Measurements from ENCODE around the gene ODC1.

ODC1 gene

DNA sequence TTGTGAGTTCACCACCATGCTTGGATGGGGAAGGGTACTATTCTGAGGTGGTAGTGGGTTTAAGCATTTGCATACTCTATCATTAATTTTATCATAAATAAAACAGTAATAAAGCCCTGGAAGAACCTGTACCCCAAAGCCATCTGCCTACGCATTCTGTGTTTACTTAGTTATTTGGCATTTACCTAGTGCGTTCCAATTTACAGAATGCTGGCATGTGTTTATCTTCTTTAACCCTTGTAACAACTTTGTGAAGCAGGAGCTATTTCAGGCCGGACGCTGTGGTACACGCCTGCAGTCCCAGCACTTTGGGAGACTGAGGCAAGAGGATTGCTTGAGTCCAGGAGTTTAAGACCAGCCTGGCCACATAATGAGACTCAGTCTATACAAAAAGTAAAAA lies 17.8 kb upstream of the ODC1 start:
- no peaks in the 10 kb centered on the region for H3K4me1 ChIP-seq (ENCODE audit: control insufficient read depth, insufficient read depth, low read depth, low read length)
- H2BK15ac ChIP-seq (ENCODE audit: low read depth, poor library complexity, severe bottlenecking) = no peak overlapping the region
- no peak overlapping the region for H2AK5ac ChIP-seq (ENCODE audit: low read length, severe bottlenecking)
- no peak overlapping the region for H3K27ac ChIP-seq (ENCODE audit: low read length, poor library complexity, severe bottlenecking)
- no peaks in the 10 kb centered on the region for H3K36me3 ChIP-seq (ENCODE audit: control insufficient read depth in 1 of 2, insufficient read depth in 2 of 2, low read depth in 1 of 2, low read length in 2 of 2)
- H3K9ac ChIP-seq (ENCODE audit: low read length) = no peak overlapping the region
- H2BK5ac ChIP-seq (ENCODE audit: low read depth, low read length, poor library complexity, severe bottlenecking) = no peak overlapping the region
- no peak overlapping the region for H2BK12ac ChIP-seq (ENCODE audit: low read length in 2 of 2)
- no peak for DNase-seq
- H3K18ac ChIP-seq (ENCODE audit: low read depth in 1 of 2, low read length in 2 of 2) = no peak overlapping the region
- no peak overlapping the region for H2AFZ ChIP-seq (ENCODE audit: low read depth, low read length)
- 93% methylated on average over 5 of the region's 5 CpGs for WGBS
- no peak overlapping the region for H3K4ac ChIP-seq (ENCODE audit: low read depth in 1 of 2, low read length in 2 of 2)
- no peak overlapping the region for H3K14ac ChIP-seq (ENCODE audit: low read length in 2 of 2)
- no peak overlapping the region for H3K23ac ChIP-seq (ENCODE audit: low read length in 2 of 2)
- H4K91ac ChIP-seq (ENCODE audit: low read length) = no peak overlapping the region
- H3K4me2 ChIP-seq (ENCODE audit: low read length, poor library complexity, severe bottlenecking) = no peak overlapping the region
- peaks cover 8 to 46% of the 10 kb centered on the region in 2 experiments for H3K27me3 ChIP-seq (ENCODE audit: control insufficient read depth in 1 of 2, insufficient read depth in 1 of 2, low read length in 2 of 2)
- no peaks in the 10 kb centered on the region for H3K79me1 ChIP-seq (replicated peaks; ENCODE audit: low read length, poor library complexity, severe bottlenecking)
- H3K4me3 ChIP-seq (ENCODE audit: insufficient read depth in 1 of 2, low read depth in 1 of 2, low read length in 2 of 2) = no peak overlapping the region
- H2BK120ac ChIP-seq (ENCODE audit: low read depth, low read length) = no peak overlapping the region
- no peak overlapping the region for H4K8ac ChIP-seq (ENCODE audit: low read length)
- H3K9me3 ChIP-seq (ENCODE audit: control insufficient read depth, low read length) = no peaks in the 10 kb centered on the region

- H3K79me1 ChIP-seq (replicated peaks; ENCODE audit: low read length, poor library complexity, severe bottlenecking) = no peaks in the 10 kb centered on the region
- no peaks in the 10 kb centered on the region for H3K4me1 ChIP-seq (ENCODE audit: control insufficient read depth, insufficient read depth, low read depth, low read length)
- H3K14ac ChIP-seq (ENCODE audit: low read length in 2 of 2) = peak overlapping the region in 1 of 2 experiments; percentile 31
- no peak overlapping the region for H3K18ac ChIP-seq (ENCODE audit: low read depth in 1 of 2, low read length in 2 of 2)
- no peak overlapping the region for H2AK5ac ChIP-seq (ENCODE audit: low read length, severe bottlenecking)
- H3K9me3 ChIP-seq (ENCODE audit: control insufficient read depth, low read length) = no peaks in the 10 kb centered on the region
- no peak overlapping the region for H3K4me3 ChIP-seq (ENCODE audit: insufficient read depth in 1 of 2, low read depth in 1 of 2, low read length in 2 of 2)
- no peak overlapping the region for H4K8ac ChIP-seq (ENCODE audit: low read length)
- no peak overlapping the region for H2BK5ac ChIP-seq (ENCODE audit: low read depth, low read length, poor library complexity, severe bottlenecking)
- H3K36me3 ChIP-seq (ENCODE audit: control insufficient read depth in 1 of 2, insufficient read depth in 2 of 2, low read depth in 1 of 2, low read length in 2 of 2) = no peaks in the 10 kb centered on the region
- H3K9ac ChIP-seq (ENCODE audit: low read length) = no peak overlapping the region
- H3K27ac ChIP-seq (ENCODE audit: low read length, poor library complexity, severe bottlenecking) = no peak overlapping the region
- H4K91ac ChIP-seq (ENCODE audit: low read length) = no peak overlapping the region
- no peak overlapping the region for H3K23ac ChIP-seq (ENCODE audit: low read length in 2 of 2)
- H2AFZ ChIP-seq (ENCODE audit: low read depth, low read length) = no peak overlapping the region
- H3K4ac ChIP-seq (ENCODE audit: low read depth in 1 of 2, low read length in 2 of 2) = no peak overlapping the region
- H3K27me3 ChIP-seq (ENCODE audit: control insufficient read depth in 1 of 2, insufficient read depth in 1 of 2, low read length in 2 of 2) = peaks cover 12 to 34% of the 10 kb centered on the region in 2 experiments
- no peak overlapping the region for H2BK120ac ChIP-seq (ENCODE audit: low read depth, low read length)
- H2BK15ac ChIP-seq (ENCODE audit: low read depth, poor library complexity, severe bottlenecking) = no peak overlapping the region
- WGBS = 64% methylated on average over 15 of the region's 15 CpGs
- no peak overlapping the region for H3K4me2 ChIP-seq (ENCODE audit: low read length, poor library complexity, severe bottlenecking)
- no peak overlapping the region for H2BK12ac ChIP-seq (ENCODE audit: low read length in 2 of 2)
- DNase-seq = no peak
Observed at GRCh38 chr2:10462178-10463083, 14.3 kb upstream of the ODC1 start.

GRCh38 chr2:10460366-10460796 lies 12.3 kb upstream of the ODC1 start:
- no peak overlapping the region for H3K23ac ChIP-seq (ENCODE audit: low read length in 2 of 2)
- H2BK12ac ChIP-seq (ENCODE audit: low read length in 2 of 2) = no peak overlapping the region
- no peak overlapping the region for H2BK15ac ChIP-seq (ENCODE audit: low read depth, poor library complexity, severe bottlenecking)
- no peak overlapping the region for H2BK5ac ChIP-seq (ENCODE audit: low read depth, low read length, poor library complexity, severe bottlenecking)
- no peaks in the 10 kb centered on the region for H3K4me1 ChIP-seq (ENCODE audit: control insufficient read depth, insufficient read depth, low read depth, low read length)
- H3K4me3 ChIP-seq (ENCODE audit: insufficient read depth in 1 of 2, low read depth in 1 of 2, low read length in 2 of 2) = no peak overlapping the region
- no peak overlapping the region for H3K18ac ChIP-seq (ENCODE audit: low read depth in 1 of 2, low read length in 2 of 2)
- H3K27ac ChIP-seq (ENCODE audit: low read length, poor library complexity, severe bottlenecking) = no peak overlapping the region
- H3K4ac ChIP-seq (ENCODE audit: low read depth in 1 of 2, low read length in 2 of 2) = no peak overlapping the region
- 91% methylated on average over 17 of the region's 17 CpGs for WGBS
- no peak overlapping the region for H4K8ac ChIP-seq (ENCODE audit: low read length)
- H2AK5ac ChIP-seq (ENCODE audit: low read length, severe bottlenecking) = no peak overlapping the region
- no peak overlapping the region for H3K9ac ChIP-seq (ENCODE audit: low read length)
- DNase-seq = no peak
- no peak overlapping the region for H2BK120ac ChIP-seq (ENCODE audit: low read depth, low read length)
- no peaks in the 10 kb centered on the region for H3K9me3 ChIP-seq (ENCODE audit: control insufficient read depth, low read length)
- no peak overlapping the region for H3K14ac ChIP-seq (ENCODE audit: low read length in 2 of 2)
- no peak overlapping the region for H4K91ac ChIP-seq (ENCODE audit: low read length)
- no peak overlapping the region for H3K4me2 ChIP-seq (ENCODE audit: low read length, poor library complexity, severe bottlenecking)
- H3K79me1 ChIP-seq (replicated peaks; ENCODE audit: low read length, poor library complexity, severe bottlenecking) = no peaks in the 10 kb centered on the region
- no peak overlapping the region for H2AFZ ChIP-seq (ENCODE audit: low read depth, low read length)
- no peaks in the 10 kb centered on the region for H3K36me3 ChIP-seq (ENCODE audit: control insufficient read depth in 1 of 2, insufficient read depth in 2 of 2, low read depth in 1 of 2, low read length in 2 of 2)
- peaks cover 12 to 24% of the 10 kb centered on the region in 2 experiments for H3K27me3 ChIP-seq (ENCODE audit: control insufficient read depth in 1 of 2, insufficient read depth in 1 of 2, low read length in 2 of 2)

GRCh38 chr2:10457846-10458598 lies 9.9 kb upstream of the ODC1 start:
- no peak for DNase-seq
- Histone ChIP-seq H4K8ac (ENCODE audit: low read length) (no peak overlapping the region), H2AFZ (ENCODE audit: low read depth, low read length) (no peak overlapping the region), H3K4me2 (ENCODE audit: low read length, poor library complexity, severe bottlenecking) (no peak overlapping the region), H4K91ac (ENCODE audit: low read length) (no peak overlapping the region), H2BK12ac (ENCODE audit: low read length in 2 of 2) (no peak overlapping the region), H3K9ac (ENCODE audit: low read length) (peak overlapping the region; percentile 35), H3K9me3 (ENCODE audit: control insufficient read depth, low read length) (no peaks in the 10 kb centered on the region), H3K14ac (ENCODE audit: low read length in 2 of 2) (no peak overlapping the region), H3K27me3 (ENCODE audit: control insufficient read depth in 1 of 2, insufficient read depth in 1 of 2, low read length in 2 of 2) (peaks cover 12 to 23% of the 10 kb centered on the region in 2 experiments), H3K4ac (ENCODE audit: low read depth in 1 of 2, low read length in 2 of 2) (no peak overlapping the region), H2BK120ac (ENCODE audit: low read depth, low read length) (no peak overlapping the region), H3K23ac (ENCODE audit: low read length in 2 of 2) (no peak overlapping the region), H3K18ac (ENCODE audit: low read depth in 1 of 2, low read length in 2 of 2) (no peak overlapping the region), H3K4me1 (ENCODE audit: control insufficient read depth, insufficient read depth, low read depth, low read length) (peaks cover 8% of the 10 kb centered on the region), H3K27ac (ENCODE audit: low read length, poor library complexity, severe bottlenecking) (no peak overlapping the region), H3K36me3 (ENCODE audit: control insufficient read depth in 1 of 2, insufficient read depth in 2 of 2, low read depth in 1 of 2, low read length in 2 of 2) (no peaks in the 10 kb centered on the region), H2BK5ac (ENCODE audit: low read depth, low read length, poor library complexity, severe bottlenecking) (no peak overlapping the region), H2BK15ac (ENCODE audit: low read depth, poor library complexity, severe bottlenecking) (no peak overlapping the region), H3K79me1 (replicated peaks; ENCODE audit: low read length, poor library complexity, severe bottlenecking) (no peaks in the 10 kb centered on the region), H3K4me3 (ENCODE audit: insufficient read depth in 1 of 2, low read depth in 1 of 2, low read length in 2 of 2) (no peak overlapping the region), H2AK5ac (ENCODE audit: low read length, severe bottlenecking) (no peak overlapping the region)
- WGBS = 92% methylated on average over 10 of the region's 11 CpGs

Data from mesenchymal stem cell (in vitro differentiated cells and primary cell).